Stromal cell of bone marrow (primary cell): ENCODE measurements around the gene SCARF1.

Experiments
- DNase-seq: peaks from one replicate; pipeline ENCODE4 v3.0.0-alpha.2; 2012; ENCODE audit warnings: low read depth

SCARF1 gene

GRCh38 chr17:1648173-1648962 is 2.8 kb upstream of the SCARF1 start:
- no peak for DNase-seq

- no peak for DNase-seq
Measured at GRCh38 chr17:1647802-1648171, 2.3 kb upstream of the SCARF1 start.

- DNase-seq: no peak
Measured at GRCh38 chr17:1646199-1646875, 805 bp upstream of the SCARF1 start.

- no peak for DNase-seq
Measured at GRCh38 chr17:1644493-1645206, 882 bp downstream of the SCARF1 start.

GRCh38 chr17:1643999-1644492 is 1.5 kb downstream of the SCARF1 start:
- DNase-seq: no peak

- no peak for DNase-seq
Measured at GRCh38 chr17:1643293-1643998, 2.1 kb downstream of the SCARF1 start.

GRCh38 chr17:1641065-1641403 is 4.5 kb downstream of the SCARF1 start:
- no peak for DNase-seq

- DNase-seq: no peak
Measured at GRCh38 chr17:1640329-1641064, 5.0 kb downstream of the SCARF1 start.

- no peak for DNase-seq
Measured at GRCh38 chr17:1639549-1640180, 5.9 kb downstream of the SCARF1 start.

GRCh38 chr17:1638624-1639300 is 6.8 kb downstream of the SCARF1 start:
- DNase-seq: no peak

- DNase-seq: no peak
Measured at GRCh38 chr17:1638171-1638590, 7.4 kb downstream of the SCARF1 start.

- no peak for DNase-seq
Measured at GRCh38 chr17:1636732-1637285, 8.7 kb downstream of the SCARF1 start.

GRCh38 chr17:1635675-1636465 is 9.7 kb downstream of the SCARF1 start:
- no peak for DNase-seq

GRCh38 chr17:1634841-1635650 is 10.5 kb downstream of the SCARF1 start:
- DNase-seq: no peak

GRCh38 chr17:1630662-1631061 is 14.9 kb downstream of the SCARF1 start:
- DNase-seq: no peak

- DNase-seq: no peak
Measured at GRCh38 chr17:1629504-1630310, 15.8 kb downstream of the SCARF1 start.

- DNase-seq: peak; percentile 90
Measured at GRCh38 chr17:1628856-1629503, 16.6 kb downstream of the SCARF1 start.
